Breast epithelium (tissue), 4 donors: Measurements from ENCODE around the gene FHAD1. TPM values are rescaled to one million over a fixed set of nuclear protein-coding genes. Genes with fewer than 3 reads are reported as not detected.

ENCODE experiments used
- DNase-seq, 2 donors: peaks; one replicate each; pipeline ENCODE4 v3.0.0-alpha.2; 2019; ENCODE audit warnings: low spot score in 2 of 2
- H3K27ac ChIP-seq, 2 donors: fragments of 200-600 bp; sonication (generic) in 1 of 2; one replicate each; pipeline ENCODE4 v1.5.1; 2016 to 2019; ENCODE audit warnings: mild to moderate bottlenecking in 1 of 2
- H3K27me3 ChIP-seq, 2 donors: fragments of 200-600 bp; sonication (generic) in 1 of 2; one replicate each; pipeline versions ENCODE4 v1.5.1 to v1.6.0; 2017 to 2019; ENCODE audit warnings: control low read depth in 1 of 2, mild to moderate bottlenecking in 1 of 2
- H3K36me3 ChIP-seq: fragments of 200-600 bp; one replicate; pipeline ENCODE4 v1.5.1; 2019
- H3K4me1 ChIP-seq, 2 donors: fragments of 200-600 bp; sonication (generic); one replicate each; pipeline ENCODE4 v1.5.1; 2016 to 2019; ENCODE audit warnings: control low read depth in 1 of 2
- H3K4me3 ChIP-seq, 3 donors: fragments of 200-600 bp; sonication (generic); 1 replicate in 2 of 3; 2 replicates in 1 of 3; pipeline ENCODE4 v1.5.1; 2016 to 2019; ENCODE audit warnings: mild to moderate bottlenecking in 3 of 3, moderate library complexity in 2 of 3
- H3K9me3 ChIP-seq, 2 donors: fragments of 200-600 bp; sonication (generic) in 1 of 2; one replicate each; pipeline ENCODE4 v1.5.1; 2016 to 2019; ENCODE audit warnings: control low read depth in 1 of 2
- CTCF ChIP-seq, 3 donors: fragments of 450-650 bp; IDR thresholded peaks; one replicate each; pipeline ENCODE4 v1.5.1; 2016 to 2017; ENCODE audit warnings: antibody characterized with exemption in 3 of 3, mild to moderate bottlenecking in 3 of 3, moderate library complexity in 3 of 3
- POLR2A ChIP-seq: fragments of 450-650 bp; IDR thresholded peaks from one replicate; pipeline ENCODE4 v1.6.1; 2016; ENCODE audit warnings: antibody characterized with exemption, mild to moderate bottlenecking, moderate library complexity
- POLR2AphosphoS5 ChIP-seq, 3 donors: sonication (generic); formaldehyde crosslinking; IDR thresholded peaks; one replicate each; pipeline ENCODE4 v1.6.1; 2017; ENCODE audit warnings: antibody characterized with exemption in 3 of 3
- intact Hi-C: fragments of 100-400 bp; cut with DNase I; formaldehyde crosslinking; loops from one replicate; pipeline ENCODE4 v1.15.1; 2023; ENCODE audit warnings: low total_unique reads
- total RNA-seq, 3 donors: library from RNA; depleted of rRNA; stranded (reverse); fragments of >200 nt; gene quantifications; one replicate each; pipeline ENCODE4 v1.1.0, GENCODE V29; 2016

FHAD1 gene
- total RNA-seq, 3 donors from 2014 or later: 1.0 to 2.3 TPM; not detected in 1

GRCh38 chr1:15382601-15383518 is 135.8 kb downstream of the FHAD1 start:
- intact Hi-C loops: no loop called here
- H3K27ac ChIP-seq: no peak overlapping the region
- no peaks in the 10 kb centered on the region for H3K27me3 ChIP-seq
- H3K4me3 ChIP-seq: no peak overlapping the region
- TF ChIP-seq POLR2AphosphoS5 (IDR thresholded peaks at IDR 0.05) (no peak), CTCF (IDR thresholded peaks at IDR 0.05) (no peak), POLR2A (no peak)
- DNase-seq: peak in 1 of 2 donors; percentile 57
- H3K9me3 ChIP-seq: no peaks in the 10 kb centered on the region
- H3K36me3 ChIP-seq: no peaks in the 10 kb centered on the region
- H3K4me1 ChIP-seq: no peaks in the 10 kb centered on the region

GRCh38 chr1:15383810-15384209 is 136.8 kb downstream of the FHAD1 start:
- H3K27ac ChIP-seq: no peak overlapping the region
- intact Hi-C loops: no loop called here
- H3K4me1 ChIP-seq: no peaks in the 10 kb centered on the region
- H3K9me3 ChIP-seq: no peaks in the 10 kb centered on the region
- H3K27me3 ChIP-seq: no peaks in the 10 kb centered on the region
- H3K4me3 ChIP-seq: peak overlapping the region in 1 of 3 donors; percentile 27
- DNase-seq: no peak
- no peak for TF ChIP-seq CTCF (IDR thresholded peaks at IDR 0.05)
- TF ChIP-seq POLR2A: no peak
- TF ChIP-seq POLR2AphosphoS5 (IDR thresholded peaks at IDR 0.05): no peak
- H3K36me3 ChIP-seq: no peaks in the 10 kb centered on the region

- Histone ChIP-seq H3K27me3 (no peaks in the 10 kb centered on the region), H3K27ac (no peak overlapping the region), H3K36me3 (no peaks in the 10 kb centered on the region), H3K9me3 (no peaks in the 10 kb centered on the region), H3K4me3 (peak overlapping the region in 2 of 3 donors; percentile 27 to 50), H3K4me1 (no peaks in the 10 kb centered on the region)
- intact Hi-C loops: no loop called here
- TF ChIP-seq POLR2A (no peak), CTCF (IDR thresholded peaks at IDR 0.05) (no peak), POLR2AphosphoS5 (IDR thresholded peaks at IDR 0.05) (no peak)
- no peak for DNase-seq
Observed at GRCh38 chr1:15384301-15384901, 137.4 kb downstream of the FHAD1 start.

- no peak overlapping the region for H3K27ac ChIP-seq
- TF ChIP-seq POLR2A (no peak), POLR2AphosphoS5 (IDR thresholded peaks at IDR 0.05) (no peak), CTCF (IDR thresholded peaks at IDR 0.05) (no peak)
- no peaks in the 10 kb centered on the region for H3K27me3 ChIP-seq
- DNase-seq: no peak
- intact Hi-C loops: no loop called here
- H3K4me1 ChIP-seq: no peaks in the 10 kb centered on the region
- no peaks in the 10 kb centered on the region for H3K9me3 ChIP-seq
- no peaks in the 10 kb centered on the region for H3K36me3 ChIP-seq
- H3K4me3 ChIP-seq: no peak overlapping the region
Observed at GRCh38 chr1:15385420-15385819, 138.4 kb downstream of the FHAD1 start.

- intact Hi-C loops: no loop called here
- Histone ChIP-seq H3K9me3 (no peaks in the 10 kb centered on the region), H3K4me3 (peak overlapping the region in 1 of 3 donors; percentile 26), H3K27ac (no peak overlapping the region), H3K27me3 (no peaks in the 10 kb centered on the region), H3K36me3 (no peaks in the 10 kb centered on the region), H3K4me1 (no peaks in the 10 kb centered on the region)
- TF ChIP-seq POLR2AphosphoS5 (IDR thresholded peaks at IDR 0.05): no peak
- no peak for TF ChIP-seq CTCF (IDR thresholded peaks at IDR 0.05)
- TF ChIP-seq POLR2A: no peak
- no peak for DNase-seq
Observed at GRCh38 chr1:15386164-15386749, 139.2 kb downstream of the FHAD1 start.
